ENCODE measurements around the gene ATF3.

ATF3 gene

GRCh38 chr1:212608392-212608958, at the start of gene ATF3:
ATF3 (plus strand) TSS chr1:212608761; CDS start chr1:212615022, 6,261 bp downstream.
- peak; percentile 53 to 80 for DNase-seq (ENCODE audit: low read depth in 2 of 2)

GRCh38 chr1:212559929-212560328, 48.6 kb upstream of the ATF3 start:
- DNase-seq (ENCODE audit: low read depth in 2 of 2): no peak

DNA sequence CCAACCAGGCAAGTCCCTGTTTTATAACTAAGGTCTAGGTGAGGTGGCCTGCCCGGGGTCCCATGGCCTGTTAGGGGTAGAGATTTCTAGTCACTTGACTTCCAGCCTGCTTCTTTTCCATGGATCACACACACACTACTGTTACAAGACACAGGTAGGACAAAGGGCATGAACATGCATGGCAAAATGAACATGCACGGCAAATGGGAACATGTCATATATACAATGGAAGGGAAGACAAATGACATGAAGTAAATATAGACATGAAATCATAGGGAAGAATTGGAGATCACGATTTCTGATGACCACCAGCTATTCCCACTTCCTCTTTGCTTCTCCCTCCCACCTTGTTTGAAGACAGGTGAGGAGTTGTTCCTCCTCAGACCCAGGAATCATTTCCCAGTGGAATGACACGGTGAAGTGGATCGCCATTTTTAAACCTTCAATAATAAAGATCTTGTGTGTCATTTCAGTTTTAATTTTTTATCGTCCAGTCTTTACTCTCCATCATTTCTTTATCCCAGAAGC, 47.6 kb upstream of the ATF3 start:
- DNase-seq (ENCODE audit: low read depth in 2 of 2): no peak

DNA sequence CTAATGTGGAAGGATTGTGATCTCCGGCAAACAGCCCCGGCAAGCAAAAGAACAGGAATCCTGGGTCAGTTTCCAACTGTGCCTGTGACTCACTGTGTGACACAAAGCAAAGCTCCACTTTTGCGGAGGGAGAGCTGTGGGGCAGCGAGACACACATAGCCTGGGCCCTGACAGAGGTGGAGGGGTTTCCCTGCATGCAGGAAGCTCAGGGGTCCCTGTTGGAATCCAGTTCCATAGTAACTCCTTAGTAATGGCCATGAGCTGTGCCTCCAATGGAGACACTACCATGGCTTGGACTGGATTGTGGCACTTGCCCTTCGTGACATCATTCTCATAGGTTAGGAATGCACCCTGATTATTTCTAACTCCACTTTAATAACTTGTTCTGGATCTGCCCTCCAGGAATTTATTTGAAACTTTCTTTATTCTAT, 47.0 kb upstream of the ATF3 start:
- DNase-seq (ENCODE audit: low read depth in 2 of 2): no peak

GRCh38 chr1:212562771-212563170, 45.8 kb upstream of the ATF3 start:
- no peak for DNase-seq (ENCODE audit: low read depth in 2 of 2)

- DNase-seq (ENCODE audit: low read depth in 2 of 2): no peak
Observed at GRCh38 chr1:212565079-212565478, 43.5 kb upstream of the ATF3 start.

GRCh38 chr1:212565571-212566305, 42.8 kb upstream of the ATF3 start:
- no peak for DNase-seq (ENCODE audit: low read depth in 2 of 2)

DNA sequence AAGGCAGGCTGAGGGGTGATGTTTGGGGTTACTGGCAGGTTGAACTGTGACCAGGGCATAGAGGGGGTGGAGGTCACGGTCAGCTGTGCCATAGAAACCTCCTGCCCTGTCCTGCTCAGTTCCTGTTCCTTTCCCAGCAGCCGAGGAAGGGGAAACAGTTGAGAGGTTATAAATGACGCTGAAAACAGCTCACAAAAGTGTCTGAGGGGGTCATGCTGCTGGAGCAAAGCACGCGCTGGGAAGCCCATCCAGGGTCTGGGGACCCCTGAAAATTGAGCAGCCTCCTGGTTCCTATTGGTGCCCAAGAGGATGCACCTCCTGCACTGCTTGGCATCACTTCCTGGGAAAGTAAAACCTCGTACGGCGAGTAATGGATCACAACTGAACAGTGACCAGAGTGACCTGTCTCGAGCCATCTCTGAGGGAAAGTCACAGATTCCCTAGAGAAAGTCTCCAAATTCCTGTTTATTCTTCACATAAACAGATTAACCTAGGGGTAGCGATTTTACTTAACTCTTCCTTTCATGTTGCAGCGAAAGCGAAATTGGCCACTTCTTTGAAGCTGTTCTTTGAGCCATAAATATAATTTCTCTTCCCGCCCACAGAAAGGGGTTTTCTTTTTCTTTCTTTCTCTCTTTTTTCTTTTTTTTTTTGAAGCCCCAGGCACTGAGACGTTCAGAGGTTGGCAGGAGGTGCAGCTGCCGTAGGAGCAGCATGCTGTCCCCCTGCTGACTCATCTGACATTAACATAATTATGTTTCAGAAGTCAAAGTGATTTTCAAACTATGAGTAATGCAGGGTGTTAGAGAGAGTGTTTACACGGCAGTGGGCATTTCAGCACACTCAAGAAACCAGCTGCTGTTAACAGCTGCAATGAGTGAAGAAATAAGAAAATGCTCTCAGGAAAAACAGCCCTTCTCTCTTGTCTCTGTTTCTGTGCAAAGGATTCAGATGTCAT, 41.8 kb upstream of the ATF3 start:
- no peak for DNase-seq (ENCODE audit: low read depth in 2 of 2)

DNA sequence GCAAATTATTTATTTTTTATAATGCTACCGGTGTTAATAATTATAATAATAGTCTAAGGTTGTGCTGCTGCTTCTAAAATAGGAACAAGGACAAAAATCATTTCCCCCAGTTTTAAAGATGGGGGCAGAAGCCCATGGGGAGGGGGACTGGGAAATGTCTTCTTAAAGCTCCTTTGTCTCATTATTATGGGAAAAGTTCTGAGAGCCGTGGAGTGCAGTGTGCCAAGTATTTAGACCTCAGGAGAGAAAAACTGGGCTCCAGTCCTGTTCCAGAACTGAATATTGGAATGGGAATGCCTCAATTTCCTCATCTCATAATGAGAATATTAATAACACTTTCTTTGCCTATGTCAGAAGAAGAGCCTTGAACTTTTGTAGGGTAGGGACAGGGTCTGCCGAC, 40.9 kb upstream of the ATF3 start:
- DNase-seq (ENCODE audit: low read depth in 2 of 2): no peak

DNA sequence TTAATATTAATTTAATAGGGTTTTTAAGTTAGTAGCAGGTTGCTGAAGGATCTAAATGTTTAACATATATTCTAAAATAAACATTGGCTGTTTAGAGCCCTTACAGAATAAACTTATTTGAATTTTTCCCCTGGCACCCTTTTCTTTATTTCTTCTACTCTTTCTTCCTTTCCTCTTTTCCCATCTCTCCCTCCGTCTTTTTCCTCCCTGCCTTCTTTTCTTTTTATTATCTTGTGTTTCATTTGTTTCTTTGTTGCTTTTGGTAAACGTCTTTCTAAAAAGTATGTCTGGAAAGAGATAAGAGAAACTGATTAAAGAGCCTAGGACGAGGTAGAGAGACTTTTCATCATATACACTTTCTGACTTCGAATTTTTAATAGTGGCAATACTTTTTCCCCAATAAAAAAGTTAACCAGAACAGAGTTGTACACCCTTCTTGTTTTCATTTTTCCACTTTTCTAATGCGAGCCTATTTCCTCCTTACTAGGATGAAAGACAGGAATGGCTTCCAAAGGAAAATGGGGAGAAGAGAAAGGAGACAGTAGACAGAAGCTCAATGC, 39.5 kb upstream of the ATF3 start:
- DNase-seq (ENCODE audit: low read depth in 2 of 2): no peak

GRCh38 chr1:212574732-212575131, 33.8 kb upstream of the ATF3 start:
- DNase-seq (ENCODE audit: low read depth in 2 of 2): no peak

DNA sequence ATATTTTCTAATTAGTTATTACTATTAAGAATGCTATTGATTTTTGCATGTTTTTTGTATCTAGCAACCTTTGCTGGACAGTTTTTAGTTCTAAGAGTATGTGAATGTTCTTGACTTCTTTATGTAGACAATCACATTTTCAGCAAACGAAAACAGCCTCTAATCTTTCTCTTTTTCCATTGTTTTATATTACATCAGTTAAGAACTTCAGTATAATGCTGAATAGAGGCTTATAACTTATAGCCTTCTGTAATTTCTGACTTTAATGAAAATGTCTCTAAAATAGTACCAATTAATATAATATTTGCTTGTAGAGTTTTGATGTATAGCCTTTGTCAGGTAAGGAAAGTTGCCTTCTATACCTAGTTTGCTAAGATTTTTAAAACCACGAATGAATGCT, 33.2 kb upstream of the ATF3 start:
- no peak for DNase-seq (ENCODE audit: low read depth in 2 of 2)

- DNase-seq (ENCODE audit: low read depth in 2 of 2): no peak
Observed at GRCh38 chr1:212578041-212578440, 30.5 kb upstream of the ATF3 start.

DNA sequence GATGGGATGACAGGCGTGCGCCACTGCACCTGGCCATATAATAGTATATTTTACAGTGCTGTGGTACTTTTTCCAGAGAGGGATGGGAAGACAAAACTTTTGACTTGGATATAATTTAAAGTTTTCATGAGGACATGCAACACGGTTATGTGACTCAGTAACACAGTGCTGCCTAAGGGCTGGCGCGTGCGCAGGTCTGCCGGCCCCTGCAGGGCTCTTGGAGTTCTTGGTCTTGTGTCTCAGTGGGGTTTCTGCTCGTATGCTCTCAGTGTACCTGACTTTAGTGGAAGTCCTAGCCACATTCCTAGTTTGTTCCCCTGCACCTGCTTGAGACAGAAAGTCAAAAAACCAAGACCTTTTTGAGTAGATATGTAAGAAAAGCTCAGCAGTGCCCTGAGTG, 27.5 kb upstream of the ATF3 start:
- no peak for DNase-seq (ENCODE audit: low read depth in 2 of 2)

DNA sequence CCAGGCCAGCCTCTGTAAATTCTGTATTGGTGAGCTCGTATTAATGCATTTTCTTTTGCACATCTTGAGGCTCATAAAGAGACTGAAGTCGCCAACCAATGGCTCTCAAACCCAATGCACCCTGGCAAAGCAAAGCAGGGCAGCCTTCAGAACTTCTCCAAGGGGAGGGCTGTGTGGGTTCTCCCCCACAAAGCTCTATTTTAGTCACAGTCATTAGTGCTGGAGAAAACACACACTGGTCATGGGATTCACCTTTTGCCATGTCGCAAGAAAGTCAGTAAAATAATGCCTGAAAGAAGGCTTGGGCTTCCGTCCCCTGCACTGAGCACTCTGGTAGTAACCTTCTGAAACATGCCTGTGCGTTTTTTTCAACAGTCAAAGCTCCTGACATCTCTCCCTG, 26.3 kb upstream of the ATF3 start:
- no peak for DNase-seq (ENCODE audit: low read depth in 2 of 2)

DNA sequence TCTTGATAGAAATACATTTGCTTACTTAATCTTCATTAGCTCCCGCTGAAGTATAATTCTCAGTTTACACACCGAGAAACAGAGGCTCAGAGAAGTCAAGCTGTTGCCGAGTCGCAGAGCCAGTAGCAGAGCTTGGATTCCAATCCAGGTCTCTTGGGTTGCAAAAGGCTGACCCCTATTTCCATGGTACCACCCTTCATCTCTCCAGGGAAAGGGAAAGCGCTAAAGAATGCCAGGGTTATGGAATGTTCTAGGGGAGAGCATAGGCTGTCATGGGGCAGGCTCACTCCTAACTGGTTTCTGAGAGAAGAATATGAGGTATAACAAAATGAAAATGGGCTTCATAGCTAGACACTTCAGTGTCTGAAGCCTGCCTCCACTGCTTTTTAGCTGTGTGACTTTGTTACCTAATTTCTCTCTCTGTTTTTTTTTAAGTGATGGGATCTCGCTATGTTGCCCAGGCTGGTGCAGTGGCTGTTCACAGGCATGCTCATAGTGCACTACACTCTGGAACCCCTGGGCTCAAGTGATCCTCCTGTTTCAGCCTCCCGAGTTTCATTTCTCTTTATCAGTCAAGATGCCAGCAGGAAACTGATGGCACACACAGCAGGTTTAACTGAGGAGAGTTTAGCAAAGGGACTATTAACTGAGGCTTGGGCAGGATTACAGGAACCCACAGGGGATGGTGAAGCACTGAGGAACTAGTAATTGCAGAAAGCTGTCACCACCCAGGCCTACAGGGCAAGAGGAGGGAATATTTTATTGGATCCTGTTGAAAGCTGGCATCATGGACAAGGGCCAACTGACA, 25.5 kb upstream of the ATF3 start:
- no peak for DNase-seq (ENCODE audit: low read depth in 2 of 2)

DNA sequence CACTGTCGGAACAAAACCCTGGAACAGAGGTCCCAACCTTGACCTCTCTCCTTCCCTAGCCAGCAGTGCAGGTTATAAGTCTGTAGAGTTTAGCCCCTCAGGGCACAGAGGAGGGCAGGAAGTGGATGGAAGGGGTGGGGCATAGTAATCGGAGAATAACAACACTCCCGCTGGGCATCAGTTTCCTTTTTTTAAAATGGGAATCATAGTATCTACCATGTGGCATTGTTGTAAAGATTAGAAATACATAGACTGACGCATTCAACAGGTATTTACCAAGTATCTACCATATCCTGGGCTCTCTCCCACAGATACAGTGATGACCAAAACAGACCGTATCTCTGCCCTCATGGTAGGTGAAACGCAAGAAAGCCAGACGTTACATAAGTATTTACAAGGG, 24.9 kb upstream of the ATF3 start:
- DNase-seq (ENCODE audit: low read depth in 2 of 2): no peak

- DNase-seq (ENCODE audit: low read depth in 2 of 2): no peak
Observed at GRCh38 chr1:212584092-212584886, 24.3 kb upstream of the ATF3 start.

DNA sequence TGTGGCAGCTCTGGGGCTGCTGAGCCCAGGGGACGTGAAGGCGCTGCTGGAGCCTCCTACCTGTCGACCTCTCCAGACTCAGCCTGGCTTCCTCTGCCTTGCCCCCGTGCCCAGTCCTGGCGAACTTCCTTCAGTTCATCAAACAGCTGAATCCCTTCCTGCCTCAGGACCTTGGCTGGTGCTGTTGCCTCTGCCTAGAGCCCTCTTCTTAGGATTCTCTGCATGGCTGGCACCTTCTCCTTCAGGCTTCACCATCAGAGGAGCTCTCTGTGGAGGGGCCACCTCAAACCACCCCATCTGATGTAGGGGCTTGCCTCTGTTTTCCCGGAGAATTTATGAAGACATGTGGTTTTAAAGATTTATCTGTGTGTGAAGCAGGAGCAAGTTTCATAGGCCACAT, 23.4 kb upstream of the ATF3 start:
- DNase-seq (ENCODE audit: low read depth in 2 of 2): no peak
